ENCODE data around the gene CLN3.

GRCh38 chr16:28497386-28497785 lies 5.5 kb upstream of the CLN3 start:
- TF ChIP-seq POLR2A (IDR thresholded peaks at IDR 0.05) (no peak), CTCF (IDR thresholded peaks at IDR 0.05) (no peak)
